Activated naive CD4-positive, alpha-beta T cell treated with anti-CD3 and anti-CD28 coated beads, Interleukin-2, amount 10 ng/mL, durations not matched to agents 5 hours and 36 hours (primary cell): Measurements from ENCODE around the gene ISG20L2. TPM values are rescaled to one million over a fixed set of nuclear protein-coding genes. Genes with fewer than 3 reads are reported as not detected.

ENCODE experiments used
- total RNA-seq, 2 experiments: library from RNA; stranded (reverse); gene quantifications; one replicate each; pipeline ENCODE4 v1.2.3, GENCODE V29; 2021

ISG20L2 gene
- total RNA-seq = 10 to 100 TPM; 38.2 to 38.3 TPM

GRCh38 chr1:156728599-156729462, at the start of gene ISG20L2:
Gene ISG20L2, minus strand, starts transcription at chr1:156728766. Its CDS starts 1,114 bp downstream, at chr1:156727652.

GRCh38 chr1:156767101-156767878, 38.7 kb upstream of the ISG20L2 start, which contains the start of gene PRCC:
Gene PRCC, plus strand, starts transcription at chr1:156767535. Its CDS starts 237 bp downstream, at chr1:156767772.

DNA sequence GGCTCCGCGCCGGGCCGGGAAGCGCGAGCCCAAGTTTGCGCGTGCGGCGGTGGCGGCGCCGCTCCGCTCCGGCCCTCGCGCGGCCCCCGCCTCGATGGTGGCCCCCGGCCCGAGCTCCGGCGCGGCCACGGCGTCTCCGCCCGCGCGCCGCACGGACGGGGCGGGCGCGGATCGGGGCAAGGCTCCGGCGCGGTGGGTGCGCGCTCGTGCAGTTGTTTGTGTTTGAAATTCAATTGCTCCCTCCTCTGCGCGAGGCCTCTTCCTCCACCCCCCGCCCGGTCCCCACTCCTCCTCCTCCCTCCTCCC, 22.8 kb upstream of the ISG20L2 start, which contains the start of gene HDGF:
Gene HDGF, minus strand, starts transcription at position 225 of the 306 bp plus-strand sequence. CDS start 246 bp downstream, outside the sequence.

DNA sequence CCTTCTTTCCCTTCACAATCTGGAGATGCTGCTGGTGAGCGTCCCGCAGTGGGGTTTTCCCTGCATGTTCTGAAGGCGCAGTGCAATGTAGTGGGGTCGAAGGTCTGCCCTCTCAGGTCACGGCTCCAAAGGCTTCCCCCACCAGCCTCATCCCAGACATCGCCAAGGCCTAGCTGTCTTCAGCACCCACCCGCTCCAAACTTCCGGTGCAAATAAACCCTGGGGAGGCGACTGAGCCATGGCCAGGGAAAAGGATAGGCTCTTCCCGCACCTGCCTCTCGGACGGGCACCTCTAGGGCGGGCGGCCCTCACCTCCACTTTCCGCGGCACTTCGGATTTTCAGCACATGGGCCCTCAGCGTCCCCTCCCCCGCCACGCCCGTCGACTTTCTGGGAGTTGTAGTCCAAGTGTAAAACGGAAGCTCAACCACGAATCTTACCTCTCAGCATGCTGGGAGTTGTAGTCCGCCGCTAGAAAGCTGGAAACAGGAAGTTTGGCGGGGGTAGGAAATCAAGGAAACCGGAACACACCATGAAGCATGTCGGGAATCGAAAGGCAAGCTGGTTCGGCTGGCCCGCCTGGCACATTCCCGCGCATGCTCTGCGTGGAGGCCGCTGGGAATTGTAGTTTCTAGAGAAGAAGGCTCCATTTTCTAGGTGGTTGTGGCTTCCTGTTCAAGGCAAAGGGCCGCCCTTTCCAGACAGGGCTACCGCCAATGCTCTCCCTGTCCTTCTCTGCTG, 12.3 kb upstream of the ISG20L2 start, which contains the start of gene MRPL24:
Gene MRPL24, minus strand, starts transcription at position 348 of the 740 bp plus-strand sequence. CDS start 2,384 bp downstream, outside the sequence.

DNA sequence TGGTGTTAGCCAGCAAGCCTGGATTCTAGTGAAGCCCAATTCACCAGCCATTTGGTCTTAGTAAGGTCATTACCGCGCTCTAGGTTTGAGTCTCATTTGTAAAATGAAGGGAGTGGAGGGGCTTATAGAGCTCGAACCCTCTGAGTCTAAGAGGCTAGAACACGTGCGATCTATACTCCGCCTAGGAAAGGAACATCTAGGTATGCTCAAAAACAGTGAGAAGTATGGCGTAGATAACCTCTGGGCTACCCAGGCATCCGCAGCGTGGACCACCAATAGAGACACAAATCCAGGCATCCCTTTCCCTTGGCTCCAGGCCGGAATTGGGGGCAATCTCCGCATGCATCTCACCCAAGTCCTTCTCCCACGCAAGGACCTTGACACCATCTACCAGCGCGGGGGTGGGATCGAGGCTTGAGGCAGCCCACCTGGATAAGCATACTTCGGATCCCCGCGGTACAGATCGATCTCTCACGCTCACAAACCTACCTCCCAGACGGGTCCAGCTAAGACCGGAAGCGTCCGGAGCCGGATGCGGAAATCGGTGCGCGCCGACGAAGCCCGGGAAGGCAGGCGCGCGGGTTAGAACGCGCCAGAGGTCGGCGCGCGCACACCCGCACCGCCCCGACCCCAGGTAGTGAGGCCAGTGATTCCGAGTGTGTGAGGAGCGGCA, 504 bp downstream of the ISG20L2 start, which contains the start of gene METTL25B:
Gene METTL25B, plus strand, starts transcription at position 544 of the 673 bp plus-strand sequence. CDS start 636 bp downstream, outside the sequence.

DNA sequence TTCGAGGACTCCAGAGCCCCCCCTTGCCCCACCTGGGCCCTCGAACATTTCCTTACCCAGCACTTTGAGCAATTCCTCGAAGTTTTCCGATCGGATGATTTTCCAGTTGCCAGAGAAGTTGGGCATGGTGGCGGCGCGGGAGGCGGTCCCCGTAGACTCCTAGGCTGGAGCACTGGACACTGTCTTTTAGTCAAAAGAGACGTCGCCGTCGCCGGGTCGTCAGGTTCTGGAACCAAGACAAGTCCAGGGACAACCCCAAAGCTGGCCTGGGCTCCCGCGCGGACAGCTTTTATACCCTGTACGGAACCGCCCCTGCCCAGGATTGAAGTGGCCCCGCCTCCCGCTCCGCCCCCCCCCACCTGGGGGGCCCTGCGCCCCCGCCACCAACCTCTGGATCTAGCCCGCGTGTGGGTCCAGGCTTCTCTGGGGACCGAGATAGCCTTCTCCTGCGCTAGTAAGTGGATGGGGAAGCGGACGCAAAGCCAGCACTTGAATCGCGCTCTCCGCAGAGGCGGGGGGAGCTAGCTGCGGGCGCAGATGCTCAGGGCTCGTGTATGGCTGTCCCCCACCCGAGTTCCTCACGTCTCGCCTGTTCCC, 23.1 kb downstream of the ISG20L2 start, which contains the start of gene CRABP2:
Gene CRABP2, minus strand, starts transcription at position 263 of the 597 bp plus-strand sequence. Its CDS starts 137 bp downstream, at position 126.

DNA sequence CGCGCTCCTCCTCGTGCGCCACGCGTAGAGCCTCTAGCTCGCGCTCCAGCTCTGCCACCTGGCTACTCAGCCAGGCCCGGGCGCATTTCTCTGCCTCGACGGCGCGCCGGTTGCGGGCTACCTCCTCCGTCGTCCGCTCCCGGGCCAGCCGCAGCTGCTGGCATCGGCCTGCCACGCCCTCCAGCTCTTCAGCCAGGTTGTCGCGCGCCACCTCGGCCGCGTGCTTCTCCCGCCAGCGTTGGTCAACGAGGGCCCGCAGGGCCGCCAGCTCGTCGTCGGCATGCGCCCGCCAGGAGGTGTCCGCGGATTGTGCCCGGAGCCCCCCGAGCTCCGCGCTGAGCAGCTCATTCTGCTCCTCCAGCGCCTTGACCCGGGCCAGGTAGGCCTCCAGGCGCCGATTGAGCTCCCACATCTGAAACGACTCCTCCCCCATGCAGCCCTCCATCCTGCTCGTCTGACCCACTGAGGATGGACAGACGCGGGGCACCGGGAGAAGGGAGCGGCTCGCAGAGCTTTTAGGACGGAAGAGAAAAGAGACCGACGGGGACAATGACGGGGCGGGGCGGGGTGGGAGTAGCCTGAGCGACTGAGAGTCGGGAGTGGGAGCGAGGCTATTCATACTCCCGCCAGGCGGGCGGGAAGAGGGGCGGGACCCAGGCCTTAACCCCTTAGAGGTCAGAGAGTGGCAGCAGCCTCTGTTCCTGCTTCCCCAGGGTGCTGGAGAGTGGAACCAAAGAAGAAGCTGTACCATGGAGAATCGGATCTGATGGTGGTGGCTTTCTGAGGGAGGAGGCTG, 51.5 kb downstream of the ISG20L2 start, which contains the start of gene NES:
Gene NES, minus strand, starts transcription at position 588 of the 796 bp plus-strand sequence. Its CDS starts 143 bp downstream, at position 445.

Other genes with a start within 250 kb of the ISG20L2 start
- gene MEF2D, start 228.0 kb downstream of the ISG20L2 start, total RNA-seq = 10 to 100 TPM; 43.2 to 48.4 TPM
- gene IQGAP3, start 156.2 kb downstream of the ISG20L2 start, total RNA-seq = 10 to 100 TPM; 24.6 to 24.9 TPM
- gene TTC24, start 149.0 kb downstream of the ISG20L2 start, total RNA-seq = 1 to 10 TPM; 1.9 to 3.1 TPM
- 10 to 100 TPM; 45.3 to 47.4 TPM for gene NAXE, start 137.0 kb downstream of the ISG20L2 start, total RNA-seq
- 10 to 100 TPM; 27.1 to 29.2 TPM for gene GPATCH4, start 127.3 kb downstream of the ISG20L2 start, total RNA-seq
- gene HAPLN2, start 109.4 kb downstream of the ISG20L2 start, total RNA-seq = under 1 TPM in 1 of 2 experiments, not detected in 1; 0.24 TPM
- not detected for gene BCAN, start 86.6 kb downstream of the ISG20L2 start, total RNA-seq
- gene NES, start 51.4 kb downstream of the ISG20L2 start, total RNA-seq = not detected
- under 1 TPM; 0.48 to 0.71 TPM for gene CRABP2, start 23.2 kb downstream of the ISG20L2 start, total RNA-seq
- gene METTL25B, start 297 bp downstream of the ISG20L2 start, total RNA-seq = 10 to 100 TPM; 28.8 to 32.5 TPM
- gene MRPL24, start 12.3 kb upstream of the ISG20L2 start, total RNA-seq = 10 to 100 TPM; 37.3 to 44.1 TPM
- gene HDGF, start 22.9 kb upstream of the ISG20L2 start, total RNA-seq = 100 to 1,000 TPM; 182 to 185 TPM
- gene PRCC, start 38.8 kb upstream of the ISG20L2 start, total RNA-seq = 10 to 100 TPM; 58.1 to 64.1 TPM
- gene SH2D2A, start 88.1 kb upstream of the ISG20L2 start, total RNA-seq = 10 to 100 TPM; 75.8 to 81.8 TPM
- under 1 TPM; 0.05 to 0.08 TPM for gene INSRR, start 130.4 kb upstream of the ISG20L2 start, total RNA-seq
- 1 to 10 TPM; 2.2 to 2.4 TPM for gene NTRK1, start 132.1 kb upstream of the ISG20L2 start, total RNA-seq
- gene PEAR1, start 165.0 kb upstream of the ISG20L2 start, total RNA-seq = under 1 TPM; 0.28 to 0.31 TPM
- not detected for gene LRRC71, start 191.9 kb upstream of the ISG20L2 start, total RNA-seq